ENCODE data around the gene ZNF296.

ZNF296 gene

GRCh38 chr19:45094707-45095106, 18.4 kb upstream of the ZNF296 start:
- TF ChIP-seq SPI1 (IDR thresholded peaks at IDR 0.05; ENCODE audit: borderline replicate concordance, low read depth) (no peak), CTCF (IDR thresholded peaks at IDR 0.05; ENCODE audit: insufficient read depth, low read length) (no peak), GABPA (IDR thresholded peaks at IDR 0.05; ENCODE audit: low read depth) (no peak)
- H3K27ac ChIP-seq (replicated peaks): no peak overlapping the region
- H3K4me3 ChIP-seq (replicated peaks; ENCODE audit: insufficient read depth, low read length): no peak overlapping the region
- no peak for DNase-seq (ENCODE audit: low read depth in 1 of 2, low spot score in 1 of 2)
- no peaks in the 10 kb centered on the region for H3K27me3 ChIP-seq (ENCODE audit: insufficient read depth, poor library complexity, severe bottlenecking)

- peak in 1 of 2 experiments; percentile 38 for DNase-seq (ENCODE audit: low read depth in 1 of 2, low spot score in 1 of 2)
- peak overlapping the region; percentile 98 for H3K4me3 ChIP-seq (replicated peaks; ENCODE audit: insufficient read depth, low read length)
- no peak overlapping the region for H3K27ac ChIP-seq (replicated peaks)
- no peaks in the 10 kb centered on the region for H3K27me3 ChIP-seq (ENCODE audit: insufficient read depth, poor library complexity, severe bottlenecking)
- TF ChIP-seq CTCF (IDR thresholded peaks at IDR 0.05; ENCODE audit: insufficient read depth, low read length) (no peak), POLR2AphosphoS5 (IDR thresholded peaks at IDR 0.05; ENCODE audit: low read depth) (no peak), GABPA (IDR thresholded peaks at IDR 0.05; ENCODE audit: low read depth) (no peak), REST (IDR thresholded peaks at IDR 0.05; ENCODE audit: insufficient replicate concordance, low read depth) (no peak), SPI1 (IDR thresholded peaks at IDR 0.05; ENCODE audit: borderline replicate concordance, low read depth) (no peak)
Measured at GRCh38 chr19:45094137-45094536, 17.9 kb upstream of the ZNF296 start.

GRCh38 chr19:45092747-45093678, 16.7 kb upstream of the ZNF296 start, which contains the start of gene PPP1R37:
Gene PPP1R37 (plus strand): TSS chr19:45093179. CDS start chr19:45093326, 147 bp downstream.
- TF ChIP-seq CTCF (IDR thresholded peaks at IDR 0.05; ENCODE audit: insufficient read depth, low read length) (no peak), POLR2AphosphoS5 (IDR thresholded peaks at IDR 0.05; ENCODE audit: low read depth) (no peak; the same call in 1 of the 2 replicates), REST (IDR thresholded peaks at IDR 0.05; ENCODE audit: insufficient replicate concordance, low read depth) (no peak), GABPA (IDR thresholded peaks at IDR 0.05; ENCODE audit: low read depth) (peak; percentile 74), SPI1 (IDR thresholded peaks at IDR 0.05; ENCODE audit: borderline replicate concordance, low read depth) (peak; percentile 32; the same call in 1 of the 2 replicates)
- DNase-seq (ENCODE audit: low read depth in 1 of 2, low spot score in 1 of 2): peak; percentile 96
- Histone ChIP-seq H3K27me3 (ENCODE audit: insufficient read depth, poor library complexity, severe bottlenecking) (no peaks in the 10 kb centered on the region), H3K27ac (replicated peaks) (peak within 1 kb of the TSS; percentile 98), H3K4me3 (replicated peaks; ENCODE audit: insufficient read depth, low read length) (peak within 1 kb of the TSS; percentile 98)

Measured in HL-60 (cell line).